Measurements from ENCODE around the gene TXNL1.
A peak's percentile ranks its signal among the peaks of the same experiment; 100 is the strongest.

Gene TXNL1

DNA sequence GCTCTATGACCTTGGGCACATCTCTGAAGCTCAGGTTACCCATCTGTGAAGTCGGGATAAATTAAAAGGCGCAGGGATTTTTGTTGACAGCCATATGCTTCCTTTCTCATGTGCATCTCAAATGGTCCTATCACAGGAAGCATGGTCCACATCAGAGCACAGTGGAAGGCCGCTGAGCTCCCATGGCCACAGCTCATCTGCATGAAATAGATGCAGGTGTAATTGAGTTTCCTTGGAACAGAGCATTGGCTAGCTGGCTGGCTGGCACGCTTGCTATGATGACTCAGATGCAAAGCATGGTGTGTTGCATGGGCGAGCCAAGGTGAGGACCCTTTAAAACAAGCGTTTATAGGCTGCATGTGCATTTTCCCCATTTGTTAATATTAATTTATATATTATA is 79.3 kb downstream of the TXNL1 start:
- Histone ChIP-seq H2AFZ (ENCODE audit: low read length) (no peak overlapping the region), H2AK5ac (ENCODE audit: low read depth, low read length) (peak overlapping the region; percentile 59), H3K79me1 (ENCODE audit: low read depth, low read length) (no peaks in the 10 kb centered on the region), H3K18ac (ENCODE audit: low read length) (no peak overlapping the region), H3K9me3 (replicated peaks in 1 of 2; ENCODE audit: control insufficient read depth in 2 of 2, insufficient read depth in 1 of 2, low read depth in 1 of 2, low read length in 2 of 2) (no peaks in the 10 kb centered on the region), H3K9ac (ENCODE audit: low read depth, low read length, poor library complexity) (no peak overlapping the region), H3K4me1 (ENCODE audit: control insufficient read depth in 2 of 2, insufficient read depth in 1 of 2, low read depth in 1 of 2, low read length in 2 of 2) (peaks cover 0 to 8% of the 10 kb centered on the region in 2 donors), H3K27ac (replicated peaks; ENCODE audit: low read length) (no peak overlapping the region), H4K91ac (ENCODE audit: low read depth, low read length, poor library complexity) (no peak overlapping the region), H3K36me3 (replicated peaks in 1 of 2; ENCODE audit: control insufficient read depth in 2 of 2, insufficient read depth in 2 of 2, low read length in 2 of 2) (no peaks in the 10 kb centered on the region), H2BK15ac (ENCODE audit: low read length) (no peak overlapping the region), H3K4ac (ENCODE audit: low read length) (no peak overlapping the region), H4K8ac (ENCODE audit: low read depth, low read length) (peak overlapping the region; percentile 29), H2BK5ac (ENCODE audit: low read length) (no peak overlapping the region), H3K4me3 (ENCODE audit: low read length in 2 of 2) (no peak overlapping the region), H2BK12ac (ENCODE audit: low read length) (no peak overlapping the region), H3K23ac (ENCODE audit: low read depth, low read length, poor library complexity) (no peak overlapping the region), H3K27me3 (ENCODE audit: control insufficient read depth in 3 of 3, insufficient read depth in 3 of 3, low read depth in 1 of 3, low read length in 3 of 3) (no peaks in the 10 kb centered on the region), H2BK120ac (ENCODE audit: low read depth, low read length) (no peak overlapping the region), H3K14ac (ENCODE audit: low read length) (no peak overlapping the region), H3K4me2 (ENCODE audit: insufficient read depth, low read length, poor library complexity, severe bottlenecking) (no peak overlapping the region)
- DNase-seq (ENCODE audit: low spot score): no peak
- no CpG with 5 or more reads among the region's 6 CpGs for WGBS, 2 donors (ENCODE audit: extremely low coverage in 2 of 2, insufficient read length in 2 of 2, insufficient replicate concordance in 1 of 2)

GRCh38 chr18:56556907-56557306 is 81.5 kb downstream of the TXNL1 start:
- H2BK12ac ChIP-seq (ENCODE audit: low read length): no peak overlapping the region
- H3K27ac ChIP-seq (replicated peaks; ENCODE audit: low read length): no peak overlapping the region
- no peaks in the 10 kb centered on the region for H3K9me3 ChIP-seq (replicated peaks in 1 of 2; ENCODE audit: control insufficient read depth in 2 of 2, insufficient read depth in 1 of 2, low read depth in 1 of 2, low read length in 2 of 2)
- peaks cover 0 to 4% of the 10 kb centered on the region in 2 donors for H3K4me1 ChIP-seq (ENCODE audit: control insufficient read depth in 2 of 2, insufficient read depth in 1 of 2, low read depth in 1 of 2, low read length in 2 of 2)
- H3K23ac ChIP-seq (ENCODE audit: low read depth, low read length, poor library complexity): no peak overlapping the region
- WGBS, 2 donors (ENCODE audit: extremely low coverage in 2 of 2, insufficient read length in 2 of 2, insufficient replicate concordance in 1 of 2): no CpG with 5 or more reads among the region's 1 CpG
- H3K4ac ChIP-seq (ENCODE audit: low read length): no peak overlapping the region
- no peak overlapping the region for H2BK15ac ChIP-seq (ENCODE audit: low read length)
- H4K91ac ChIP-seq (ENCODE audit: low read depth, low read length, poor library complexity): no peak overlapping the region
- no peak overlapping the region for H2AK5ac ChIP-seq (ENCODE audit: low read depth, low read length)
- no peaks in the 10 kb centered on the region for H3K27me3 ChIP-seq (ENCODE audit: control insufficient read depth in 3 of 3, insufficient read depth in 3 of 3, low read depth in 1 of 3, low read length in 3 of 3)
- no peak overlapping the region for H3K4me3 ChIP-seq (ENCODE audit: low read length in 2 of 2)
- H3K79me1 ChIP-seq (ENCODE audit: low read depth, low read length): no peaks in the 10 kb centered on the region
- H2BK5ac ChIP-seq (ENCODE audit: low read length): no peak overlapping the region
- H3K4me2 ChIP-seq (ENCODE audit: insufficient read depth, low read length, poor library complexity, severe bottlenecking): no peak overlapping the region
- no peak overlapping the region for H3K18ac ChIP-seq (ENCODE audit: low read length)
- H2BK120ac ChIP-seq (ENCODE audit: low read depth, low read length): no peak overlapping the region
- no peak overlapping the region for H2AFZ ChIP-seq (ENCODE audit: low read length)
- no peaks in the 10 kb centered on the region for H3K36me3 ChIP-seq (replicated peaks in 1 of 2; ENCODE audit: control insufficient read depth in 2 of 2, insufficient read depth in 2 of 2, low read length in 2 of 2)
- no peak overlapping the region for H3K14ac ChIP-seq (ENCODE audit: low read length)
- H3K9ac ChIP-seq (ENCODE audit: low read depth, low read length, poor library complexity): no peak overlapping the region
- H4K8ac ChIP-seq (ENCODE audit: low read depth, low read length): no peak overlapping the region
- DNase-seq (ENCODE audit: low spot score): no peak

DNA sequence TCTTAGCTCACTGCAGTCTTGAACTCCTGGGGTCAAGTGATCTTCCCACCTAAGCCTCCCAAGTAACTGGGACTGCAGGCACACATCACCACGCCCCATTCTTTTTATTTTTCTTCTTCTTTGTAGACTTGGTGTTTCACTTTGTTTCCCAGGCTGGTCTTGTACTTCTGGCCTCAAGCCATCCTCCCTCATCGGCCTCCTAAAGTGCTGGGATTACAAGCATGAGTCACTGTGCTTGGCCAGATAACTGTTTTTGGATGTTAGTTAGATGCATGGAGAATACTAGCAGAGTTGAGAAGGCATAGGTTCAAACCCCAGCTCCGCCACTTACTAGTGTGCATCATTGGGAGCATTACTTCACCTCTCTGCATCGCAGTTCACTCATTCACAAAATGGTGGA is 88.3 kb downstream of the TXNL1 start:
- Histone ChIP-seq H2BK12ac (ENCODE audit: low read length) (no peak overlapping the region), H2AK5ac (ENCODE audit: low read depth, low read length) (no peak overlapping the region), H4K8ac (ENCODE audit: low read depth, low read length) (no peak overlapping the region), H3K79me1 (ENCODE audit: low read depth, low read length) (no peaks in the 10 kb centered on the region), H3K27ac (replicated peaks; ENCODE audit: low read length) (no peak overlapping the region), H3K4ac (ENCODE audit: low read length) (no peak overlapping the region), H4K91ac (ENCODE audit: low read depth, low read length, poor library complexity) (no peak overlapping the region), H3K9ac (ENCODE audit: low read depth, low read length, poor library complexity) (no peak overlapping the region), H3K9me3 (replicated peaks in 1 of 2; ENCODE audit: control insufficient read depth in 2 of 2, insufficient read depth in 1 of 2, low read depth in 1 of 2, low read length in 2 of 2) (no peaks in the 10 kb centered on the region), H3K4me2 (ENCODE audit: insufficient read depth, low read length, poor library complexity, severe bottlenecking) (no peak overlapping the region), H2BK15ac (ENCODE audit: low read length) (no peak overlapping the region), H3K18ac (ENCODE audit: low read length) (no peak overlapping the region), H3K23ac (ENCODE audit: low read depth, low read length, poor library complexity) (no peak overlapping the region), H3K36me3 (replicated peaks in 1 of 2; ENCODE audit: control insufficient read depth in 2 of 2, insufficient read depth in 2 of 2, low read length in 2 of 2) (no peaks in the 10 kb centered on the region), H2BK120ac (ENCODE audit: low read depth, low read length) (no peak overlapping the region), H2AFZ (ENCODE audit: low read length) (no peak overlapping the region), H2BK5ac (ENCODE audit: low read length) (no peak overlapping the region), H3K4me1 (ENCODE audit: control insufficient read depth in 2 of 2, insufficient read depth in 1 of 2, low read depth in 1 of 2, low read length in 2 of 2) (peaks cover 0 to 4% of the 10 kb centered on the region in 2 donors), H3K4me3 (ENCODE audit: low read length in 2 of 2) (no peak overlapping the region), H3K14ac (ENCODE audit: low read length) (no peak overlapping the region), H3K27me3 (ENCODE audit: control insufficient read depth in 3 of 3, insufficient read depth in 3 of 3, low read depth in 1 of 3, low read length in 3 of 3) (no peaks in the 10 kb centered on the region)
- WGBS, 2 donors (ENCODE audit: extremely low coverage in 2 of 2, insufficient read length in 2 of 2, insufficient replicate concordance in 1 of 2): no CpG with 5 or more reads among the region's 4 CpGs
- DNase-seq (ENCODE audit: low spot score): no peak
